ENCODE data around the gene CLP1. TPM values are rescaled to one million over a fixed set of nuclear protein-coding genes. Genes with fewer than 3 reads are reported as not detected.

CLP1 gene
- total RNA-seq, 3 donors from 2014 or later (not counting 1 experiment from before 2014, with no cell fraction given), result 18.5 to 23.1 (median 22.8) TPM

DNA sequence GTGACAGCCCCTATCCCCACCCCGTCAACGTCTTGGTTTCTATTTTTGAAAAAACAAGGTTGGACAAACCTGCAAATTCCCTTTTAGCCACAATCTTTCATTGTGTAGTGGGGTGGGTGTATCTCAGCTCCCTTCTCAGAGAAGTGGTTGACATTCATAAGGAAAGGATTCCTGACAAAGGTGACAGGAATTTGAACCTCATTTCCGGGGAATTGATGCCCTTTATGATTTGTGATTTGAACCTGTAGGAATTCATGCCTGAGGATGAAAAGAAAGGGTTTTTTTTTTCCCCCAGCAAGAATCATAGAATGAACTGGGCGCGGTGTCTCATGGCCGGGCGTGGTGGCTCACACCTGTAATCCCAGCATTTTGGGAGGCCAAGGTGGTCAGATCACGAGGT lies 22.3 kb upstream of the CLP1 start:
- H3K9me3 Mint-ChIP-seq, result no peaks in the 10 kb centered on the region
- no peaks in the 10 kb centered on the region for H3K36me3 ChIP-seq (ENCODE audit: control insufficient read depth, insufficient read depth, low read length)
- DNase-seq (no peak), ATAC-seq (no peak)
- H3K4me1 ChIP-seq (ENCODE audit: control insufficient read depth, insufficient read depth, low read length), result peaks cover 24% of the 10 kb centered on the region
- TF ChIP-seq, protein P1, sequence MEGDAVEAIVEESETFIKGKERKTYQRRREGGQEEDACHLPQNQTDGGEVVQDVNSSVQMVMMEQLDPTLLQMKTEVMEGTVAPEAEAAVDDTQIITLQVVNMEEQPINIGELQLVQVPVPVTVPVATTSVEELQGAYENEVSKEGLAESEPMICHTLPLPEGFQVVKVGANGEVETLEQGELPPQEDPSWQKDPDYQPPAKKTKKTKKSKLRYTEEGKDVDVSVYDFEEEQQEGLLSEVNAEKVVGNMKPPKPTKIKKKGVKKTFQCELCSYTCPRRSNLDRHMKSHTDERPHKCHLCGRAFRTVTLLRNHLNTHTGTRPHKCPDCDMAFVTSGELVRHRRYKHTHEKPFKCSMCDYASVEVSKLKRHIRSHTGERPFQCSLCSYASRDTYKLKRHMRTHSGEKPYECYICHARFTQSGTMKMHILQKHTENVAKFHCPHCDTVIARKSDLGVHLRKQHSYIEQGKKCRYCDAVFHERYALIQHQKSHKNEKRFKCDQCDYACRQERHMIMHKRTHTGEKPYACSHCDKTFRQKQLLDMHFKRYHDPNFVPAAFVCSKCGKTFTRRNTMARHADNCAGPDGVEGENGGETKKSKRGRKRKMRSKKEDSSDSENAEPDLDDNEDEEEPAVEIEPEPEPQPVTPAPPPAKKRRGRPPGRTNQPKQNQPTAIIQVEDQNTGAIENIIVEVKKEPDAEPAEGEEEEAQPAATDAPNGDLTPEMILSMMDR (IDR thresholded peaks at IDR 0.05), result no peak
- intact Hi-C loops (cut with micrococcal nuclease), result no loop called here
- peaks cover 9 to 19% of the 10 kb centered on the region in 2 donors for H3K4me1 Mint-ChIP-seq
- H3K27ac Mint-ChIP-seq, result no peak overlapping the region
- 89% methylated on average over 8 of the region's 8 CpGs for WGBS (ENCODE audit: insufficient coverage)
- H3K4me3 ChIP-seq (ENCODE audit: low read length), result no peak overlapping the region
- H3K27me3 Mint-ChIP-seq (ENCODE audit: low read depth in 2 of 2), result peaks cover 38 to 40% of the 10 kb centered on the region in 2 donors
- no peak overlapping the region for H3K4me3 Mint-ChIP-seq
- H3K9me3 ChIP-seq (ENCODE audit: control insufficient read depth, insufficient read depth, low read length), result no peaks in the 10 kb centered on the region
- H3K27me3 ChIP-seq (ENCODE audit: control insufficient read depth, insufficient read depth, low read length), result peaks cover 15% of the 10 kb centered on the region
- no peak overlapping the region for H3K27ac ChIP-seq (ENCODE audit: low read length)
- no peaks in the 10 kb centered on the region for H3K36me3 Mint-ChIP-seq

DNA sequence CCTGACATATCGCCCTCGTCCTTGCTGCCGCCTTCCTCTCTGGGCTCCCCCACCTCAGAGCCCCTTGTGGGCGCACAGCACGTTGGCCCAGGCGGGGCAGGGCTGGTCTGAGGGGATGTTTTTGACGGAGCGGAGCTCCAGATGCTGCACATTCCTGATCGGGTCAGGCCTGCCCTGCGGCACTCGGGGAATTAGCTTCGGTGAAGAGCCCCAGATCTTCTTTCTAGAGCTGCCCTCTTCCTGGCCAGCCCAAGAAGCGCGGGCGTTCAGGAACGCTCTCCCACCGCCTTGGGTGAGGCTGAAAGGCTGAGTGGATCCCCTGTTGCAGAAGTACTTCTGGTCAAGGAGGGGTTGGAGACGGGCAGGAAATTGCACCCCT lies 19.9 kb upstream of the CLP1 start:
- TF ChIP-seq, protein P1 (IDR thresholded peaks at IDR 0.05), result no peak
- peaks cover 29 to 30% of the 10 kb centered on the region in 2 donors for H3K27me3 Mint-ChIP-seq (ENCODE audit: low read depth in 2 of 2)
- ATAC-seq, result no peak
- no peaks in the 10 kb centered on the region for H3K9me3 Mint-ChIP-seq
- H3K27me3 ChIP-seq (ENCODE audit: control insufficient read depth, insufficient read depth, low read length), result peaks cover 15% of the 10 kb centered on the region
- 43% methylated on average over 18 of the region's 18 CpGs for WGBS (ENCODE audit: insufficient coverage)
- peak overlapping the region; percentile 86 for H3K4me3 Mint-ChIP-seq
- intact Hi-C loops (cut with micrococcal nuclease), result no loop called here
- H3K9me3 ChIP-seq (ENCODE audit: control insufficient read depth, insufficient read depth, low read length), result no peaks in the 10 kb centered on the region
- no peak overlapping the region for H3K4me3 ChIP-seq (ENCODE audit: low read length)
- H3K36me3 ChIP-seq (ENCODE audit: control insufficient read depth, insufficient read depth, low read length), result no peaks in the 10 kb centered on the region
- no peak for DNase-seq
- peaks cover 24% of the 10 kb centered on the region for H3K4me1 ChIP-seq (ENCODE audit: control insufficient read depth, insufficient read depth, low read length)
- H3K27ac Mint-ChIP-seq, result peak overlapping the region in 1 of 2 donors; percentile 75
- no peak overlapping the region for H3K27ac ChIP-seq (ENCODE audit: low read length)
- peaks cover 9 to 19% of the 10 kb centered on the region in 2 donors for H3K4me1 Mint-ChIP-seq
- H3K36me3 Mint-ChIP-seq, result no peaks in the 10 kb centered on the region

DNA sequence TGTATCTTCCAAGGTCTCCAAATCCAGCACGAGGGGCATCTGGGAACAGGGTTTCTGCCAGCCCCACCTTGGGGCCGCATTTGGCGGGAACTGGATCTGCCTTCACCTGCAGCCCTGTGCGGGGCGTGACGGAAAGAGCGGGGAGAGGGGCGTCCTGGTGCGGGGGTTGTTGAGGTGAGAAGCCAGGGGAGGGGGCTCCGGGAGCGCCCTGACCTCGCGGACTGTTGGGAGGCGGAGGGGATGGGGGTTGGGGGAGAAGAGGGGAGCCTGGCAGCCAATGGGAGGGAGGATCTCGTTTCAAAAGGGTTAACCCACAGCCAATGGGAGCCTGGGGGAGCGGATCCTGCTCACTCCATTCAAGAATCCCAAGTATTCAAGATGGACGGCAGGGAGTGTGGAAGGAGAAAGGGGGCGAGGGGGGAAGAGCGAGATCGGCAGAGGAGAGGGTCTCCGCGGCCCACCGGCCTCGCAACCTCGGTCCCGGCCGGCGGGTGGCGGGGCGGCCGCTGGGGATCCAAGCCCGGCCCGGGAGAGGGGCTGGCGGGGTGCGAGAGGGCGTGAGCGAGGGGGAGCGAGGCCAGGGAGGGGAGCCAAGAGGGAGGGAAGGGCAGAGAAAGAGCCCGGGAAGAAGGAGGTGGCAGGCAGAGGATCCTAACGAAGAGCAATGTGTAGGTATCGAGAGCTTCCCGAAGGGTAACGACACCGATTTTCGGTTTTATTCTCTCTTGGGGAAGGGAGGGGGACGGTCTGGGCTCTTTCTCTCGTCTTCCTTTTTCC lies 19.4 kb upstream of the CLP1 start:
- no peaks in the 10 kb centered on the region for H3K9me3 ChIP-seq (ENCODE audit: control insufficient read depth, insufficient read depth, low read length)
- peak overlapping the region; percentile 45 for H3K4me3 ChIP-seq (ENCODE audit: low read length)
- no peaks in the 10 kb centered on the region for H3K36me3 Mint-ChIP-seq
- H3K4me1 Mint-ChIP-seq, result peaks cover 9 to 19% of the 10 kb centered on the region in 2 donors
- no peaks in the 10 kb centered on the region for H3K36me3 ChIP-seq (ENCODE audit: control insufficient read depth, insufficient read depth, low read length)
- H3K27me3 Mint-ChIP-seq (ENCODE audit: low read depth in 2 of 2), result peaks cover 31% of the 10 kb centered on the region in 2 donors
- WGBS (ENCODE audit: insufficient coverage), result 2% methylated on average over 43 of the region's 47 CpGs
- H3K27ac ChIP-seq (ENCODE audit: low read length), result no peak overlapping the region
- intact Hi-C loops (cut with micrococcal nuclease), result no loop called here
- peaks cover 24% of the 10 kb centered on the region for H3K4me1 ChIP-seq (ENCODE audit: control insufficient read depth, insufficient read depth, low read length)
- H3K4me3 Mint-ChIP-seq, result peak overlapping the region; percentile 89
- peak in 1 of 2 donors; percentile 47 for DNase-seq
- peaks cover 15% of the 10 kb centered on the region for H3K27me3 ChIP-seq (ENCODE audit: control insufficient read depth, insufficient read depth, low read length)
- peak in 2 of 3 donors; percentile 46 to 54 for ATAC-seq
- no peaks in the 10 kb centered on the region for H3K9me3 Mint-ChIP-seq
- peak overlapping the region in 1 of 2 donors; percentile 75 for H3K27ac Mint-ChIP-seq
- TF ChIP-seq, protein P1 (IDR thresholded peaks at IDR 0.05), result no peak
